Loucy (cell line): ENCODE results near the gene IST1.

Experiments used
- H2AFZ ChIP-seq: fragments of 200-600 bp; sonication (generic); 2 replicates; pipeline ENCODE4 v1.6.0; 2016; ENCODE audit warnings: antibody characterized with exemption, mild to moderate bottlenecking, low read length, moderate library complexity
- H3F3A ChIP-seq: fragments of 200-600 bp; 2 replicates; pipeline ENCODE4 v1.6.0; 2016; ENCODE audit warnings: antibody characterized with exemption, low read depth, mild to moderate bottlenecking
- H3K27me3 ChIP-seq: fragments of 200-600 bp; sonication (generic); 2 replicates; pipeline ENCODE4 v1.6.1; 2014; ENCODE audit warnings: low read length, mild to moderate bottlenecking; ENCODE audit not compliant: insufficient read depth, poor library complexity, severe bottlenecking
- H3K36me3 ChIP-seq: fragments of 200-600 bp; sonication (generic); 2 replicates; pipeline ENCODE4 v1.6.1; 2016; ENCODE audit warnings: low read length; ENCODE audit not compliant: insufficient read depth
- H3K4me1 ChIP-seq: fragments of 200-600 bp; sonication (generic); 2 replicates; pipeline ENCODE4 v1.5.1; 2014; ENCODE audit warnings: low read length, mild to moderate bottlenecking; ENCODE audit not compliant: insufficient read depth, poor library complexity, severe bottlenecking
- H3K4me2 ChIP-seq: fragments of 200-600 bp; sonication (generic); 2 replicates; pipeline ENCODE4 v1.6.0; 2014; ENCODE audit warnings: antibody characterized with exemption, low read length, low read depth, mild to moderate bottlenecking; ENCODE audit not compliant: poor library complexity, severe bottlenecking
- H3K4me3 ChIP-seq: fragments of 200-600 bp; sonication (generic); 2 replicates; pipeline ENCODE4 v1.5.1; 2014; ENCODE audit warnings: low read length, mild to moderate bottlenecking, mixed read lengths; ENCODE audit not compliant: poor library complexity, severe bottlenecking
- H3K79me2 ChIP-seq: fragments of 200-600 bp; sonication (generic); 2 replicates; pipeline ENCODE4 v1.6.1; 2014; ENCODE audit warnings: low read length; ENCODE audit not compliant: insufficient read depth
- H3K9ac ChIP-seq: fragments of 200-600 bp; sonication (generic); 2 replicates; pipeline ENCODE4 v1.6.0; 2014; ENCODE audit warnings: mild to moderate bottlenecking, low read depth, low read length, moderate library complexity; ENCODE audit not compliant: poor library complexity, severe bottlenecking
- H3K9me2 ChIP-seq: fragments of 200-600 bp; sonication (generic); replicated peaks from 2 replicates; pipeline ENCODE4 v1.6.1; 2016; ENCODE audit warnings: low read depth, low read length, mixed read lengths
- H3K9me3 ChIP-seq: fragments of 200-600 bp; sonication (generic); 2 replicates; pipeline ENCODE4 v1.6.1; 2014; ENCODE audit warnings: mild to moderate bottlenecking, antibody characterized with exemption, low read length, low read depth; ENCODE audit not compliant: insufficient read depth
- H4K20me1 ChIP-seq: fragments of 200-600 bp; sonication (generic); 2 replicates; pipeline ENCODE4 v1.6.0; 2014; ENCODE audit warnings: antibody characterized with exemption, low read length, mild to moderate bottlenecking; ENCODE audit not compliant: insufficient read depth, poor library complexity, severe bottlenecking
- EZH2phosphoT487 ChIP-seq: fragments of 200-600 bp; IDR thresholded peaks from 2 replicates; pipeline ENCODE4 v1.6.1; 2018; ENCODE audit warnings: antibody characterized with exemption, mild to moderate bottlenecking, moderate library complexity, borderline replicate concordance
- TF ChIP-seq, protein P1 (sequence below): fragments of 200-600 bp; sonication (generic); conservative IDR thresholded peaks from 2 replicates; pipeline ENCODE4 v1.5.1; 2014; ENCODE audit warnings: mild to moderate bottlenecking, antibody characterized with exemption, low read length

The IST1 gene

DNA sequence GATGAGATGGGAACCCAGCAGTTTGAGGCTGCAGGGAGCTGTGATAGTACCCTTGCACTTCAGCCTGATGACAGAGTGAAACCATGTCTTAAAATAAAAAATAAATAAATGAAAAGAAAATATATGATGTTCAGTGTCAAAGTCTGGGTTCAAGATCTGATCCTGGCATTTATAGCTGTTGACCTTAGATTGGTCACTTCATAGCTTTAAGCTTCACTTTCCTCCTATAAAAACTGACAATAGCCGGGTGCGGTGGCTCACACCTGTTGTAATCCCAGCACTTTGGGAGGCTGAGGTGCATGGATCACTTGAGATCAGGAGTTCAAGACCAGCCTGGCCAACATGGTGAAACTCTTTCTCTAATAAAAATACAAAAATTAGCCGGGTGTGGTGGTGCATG lies 6.2 kb upstream of the IST1 start:
- no peaks in the 10 kb centered on the region for H3F3A ChIP-seq
- no peak overlapping the region for H3K4me2 ChIP-seq
- H2AFZ ChIP-seq, result no peak overlapping the region
- peaks cover 6% of the 10 kb centered on the region for H3K4me1 ChIP-seq
- no peaks in the 10 kb centered on the region for H3K36me3 ChIP-seq
- no peak overlapping the region for H3K9ac ChIP-seq
- H4K20me1 ChIP-seq, result peaks cover 5% of the 10 kb centered on the region
- no peak for TF ChIP-seq EZH2phosphoT487
- TF ChIP-seq, protein P1, sequence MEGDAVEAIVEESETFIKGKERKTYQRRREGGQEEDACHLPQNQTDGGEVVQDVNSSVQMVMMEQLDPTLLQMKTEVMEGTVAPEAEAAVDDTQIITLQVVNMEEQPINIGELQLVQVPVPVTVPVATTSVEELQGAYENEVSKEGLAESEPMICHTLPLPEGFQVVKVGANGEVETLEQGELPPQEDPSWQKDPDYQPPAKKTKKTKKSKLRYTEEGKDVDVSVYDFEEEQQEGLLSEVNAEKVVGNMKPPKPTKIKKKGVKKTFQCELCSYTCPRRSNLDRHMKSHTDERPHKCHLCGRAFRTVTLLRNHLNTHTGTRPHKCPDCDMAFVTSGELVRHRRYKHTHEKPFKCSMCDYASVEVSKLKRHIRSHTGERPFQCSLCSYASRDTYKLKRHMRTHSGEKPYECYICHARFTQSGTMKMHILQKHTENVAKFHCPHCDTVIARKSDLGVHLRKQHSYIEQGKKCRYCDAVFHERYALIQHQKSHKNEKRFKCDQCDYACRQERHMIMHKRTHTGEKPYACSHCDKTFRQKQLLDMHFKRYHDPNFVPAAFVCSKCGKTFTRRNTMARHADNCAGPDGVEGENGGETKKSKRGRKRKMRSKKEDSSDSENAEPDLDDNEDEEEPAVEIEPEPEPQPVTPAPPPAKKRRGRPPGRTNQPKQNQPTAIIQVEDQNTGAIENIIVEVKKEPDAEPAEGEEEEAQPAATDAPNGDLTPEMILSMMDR, result no peak
- no peaks in the 10 kb centered on the region for H3K27me3 ChIP-seq
- H3K9me2 ChIP-seq, result no peaks in the 10 kb centered on the region
- no peak overlapping the region for H3K4me3 ChIP-seq
- H3K79me2 ChIP-seq, result peaks cover 5% of the 10 kb centered on the region; the same call in 1 of the 2 replicates
- no peaks in the 10 kb centered on the region for H3K9me3 ChIP-seq

DNA sequence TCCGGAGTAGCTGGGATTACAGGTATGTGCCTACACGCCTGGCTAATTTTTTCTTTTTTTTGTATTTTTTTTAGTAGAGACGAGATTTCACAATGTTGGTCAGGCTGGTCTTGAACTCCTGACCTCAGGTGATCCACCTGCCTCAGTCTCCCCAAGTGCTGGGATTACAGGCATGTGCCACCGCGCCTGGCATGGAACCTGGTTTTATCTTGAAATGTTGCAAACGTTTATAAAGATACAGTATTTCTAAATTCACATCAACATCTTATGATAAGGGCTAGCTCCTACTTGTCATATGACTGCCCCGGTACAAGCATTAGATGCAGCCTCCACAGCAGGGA lies 1.5 kb upstream of the IST1 start:
- Histone ChIP-seq H3K27me3 (peaks cover 7% of the 10 kb centered on the region), H3K36me3 (no peaks in the 10 kb centered on the region), H3K4me2 (peak overlapping the region; percentile 92), H3K4me3 (peak overlapping the region; percentile 92), H3K9me2 (no peaks in the 10 kb centered on the region), H4K20me1 (peaks cover 39% of the 10 kb centered on the region), H3K79me2 (peaks cover 48% of the 10 kb centered on the region), H2AFZ (peak overlapping the region; percentile 87; the same call in 1 of the 2 replicates), H3F3A (no peaks in the 10 kb centered on the region), H3K4me1 (peaks cover 20% of the 10 kb centered on the region), H3K9me3 (no peaks in the 10 kb centered on the region), H3K9ac (peak overlapping the region; percentile 98)
- TF ChIP-seq, protein P1, result no peak
- no peak for TF ChIP-seq EZH2phosphoT487

DNA sequence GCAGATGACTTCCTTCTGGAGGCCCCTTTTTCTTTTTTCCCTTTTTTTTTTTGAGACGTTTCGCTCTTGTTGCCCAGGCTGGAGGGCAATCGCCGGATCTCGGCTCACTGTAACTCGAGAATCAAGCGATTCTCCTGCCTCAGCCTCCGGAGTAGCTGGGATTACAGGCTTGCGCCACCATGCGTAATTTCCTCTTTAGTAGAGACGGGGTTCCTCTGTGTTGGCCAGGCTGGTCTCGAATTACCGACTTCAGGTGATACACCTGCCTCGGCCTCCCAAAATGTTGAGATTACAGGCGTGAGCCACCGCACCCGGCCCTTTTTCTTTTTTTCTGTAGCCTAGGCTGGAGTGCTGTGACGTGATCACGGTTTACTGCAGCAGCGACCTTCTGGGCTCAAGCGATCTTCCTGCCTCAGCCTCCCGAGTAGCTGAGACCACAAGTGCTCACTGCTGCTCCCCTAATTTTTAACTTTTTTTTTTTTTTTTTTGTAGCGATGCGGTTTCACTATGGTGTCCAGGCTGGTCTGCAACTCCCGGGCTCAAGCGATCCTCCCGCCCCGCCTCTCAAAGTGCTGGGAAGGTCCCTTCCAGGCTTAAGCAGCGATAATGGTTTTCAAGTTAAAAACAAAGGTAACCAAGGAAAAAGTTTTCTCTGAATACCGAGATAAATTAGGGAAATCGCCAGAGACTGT lies 956 bp upstream of the IST1 start:
- peaks cover 53% of the 10 kb centered on the region for H3K79me2 ChIP-seq

More for the DNA sequence above, 956 bp upstream of the IST1 start:
- no peaks in the 10 kb centered on the region for H3K36me3 ChIP-seq
- peak overlapping the region; percentile 98 for H3K9ac ChIP-seq
- H3K4me3 ChIP-seq, result peak overlapping the region; percentile 92
- H3K9me2 ChIP-seq, result no peaks in the 10 kb centered on the region
- peak overlapping the region; percentile 87 for H2AFZ ChIP-seq
- H4K20me1 ChIP-seq, result peaks cover 45% of the 10 kb centered on the region
- TF ChIP-seq EZH2phosphoT487, result no peak
- TF ChIP-seq, protein P1, result peak; percentile 33; the same call in 1 of the 2 replicates
- H3K27me3 ChIP-seq, result peaks cover 7% of the 10 kb centered on the region
- H3K4me2 ChIP-seq, result peak overlapping the region; percentile 92
- H3K4me1 ChIP-seq, result peaks cover 20% of the 10 kb centered on the region
- H3K9me3 ChIP-seq, result no peaks in the 10 kb centered on the region
- no peaks in the 10 kb centered on the region for H3F3A ChIP-seq
